Omental fat pad (tissue), 4 donors: ENCODE measurements around the gene APOBEC2. TPM values are rescaled to one million over a fixed set of nuclear protein-coding genes. Genes with fewer than 3 reads are reported as not detected.

Source experiments
- ATAC-seq: fragments of 150-250 bp; one replicate; pipeline ENCODE4 v1.9.1; 2016; ENCODE audit warnings: mild to moderate bottlenecking, moderate library complexity; ENCODE audit not compliant: low FRiP score
- DNase-seq: peaks from one replicate; pipeline ENCODE4 v3.0.0-alpha.2; 2019; ENCODE audit warnings: low spot score
- CTCF ChIP-seq, 3 donors: fragments of 450-650 bp; IDR thresholded peaks; one replicate each; pipeline ENCODE4 v1.5.1; 2016 to 2017; ENCODE audit warnings: antibody characterized with exemption in 3 of 3, mild to moderate bottlenecking in 3 of 3, moderate library complexity in 2 of 3
- total RNA-seq, 4 donors: library from RNA; depleted of rRNA; stranded (reverse); fragments of >200 nt; gene quantifications; one replicate each; pipeline ENCODE4 v1.1.0, GENCODE V29; 2016

Gene APOBEC2
- total RNA-seq, 4 donors from 2014 or later = not detected

- DNase-seq = no peak
- ATAC-seq = peak; percentile 25
- TF ChIP-seq CTCF (IDR thresholded peaks at IDR 0.05) = no peak
These were observed 24.2 kb upstream of the APOBEC2 start for GRCh38 chr6:41028561-41029412.

GRCh38 chr6:41032830-41033229, 20.2 kb upstream of the APOBEC2 start:
- DNase-seq (no peak), ATAC-seq (no peak)
- TF ChIP-seq CTCF (IDR thresholded peaks at IDR 0.05) = no peak

DNA sequence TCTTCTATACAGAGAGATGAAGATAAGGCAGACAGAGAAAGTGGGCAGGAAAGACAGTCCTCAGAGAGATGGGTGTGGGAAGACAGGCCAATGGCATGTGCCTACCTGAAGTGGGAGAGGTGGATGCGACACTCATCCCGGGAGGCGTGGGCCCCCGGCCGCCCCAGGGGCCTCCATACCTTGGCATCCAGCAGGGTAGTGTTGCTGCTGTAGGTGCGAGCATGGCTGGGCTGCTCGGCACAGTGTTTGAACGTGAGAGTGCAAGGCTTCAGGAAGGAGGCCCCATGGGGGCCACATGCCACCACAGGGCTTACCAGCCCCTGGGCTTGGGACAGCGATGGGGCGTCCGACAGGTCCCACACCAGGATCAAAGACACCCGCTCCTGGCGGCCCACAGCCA, 19.2 kb upstream of the APOBEC2 start:
- ATAC-seq (no peak), DNase-seq (no peak)
- no peak for TF ChIP-seq CTCF (IDR thresholded peaks at IDR 0.05)

DNA sequence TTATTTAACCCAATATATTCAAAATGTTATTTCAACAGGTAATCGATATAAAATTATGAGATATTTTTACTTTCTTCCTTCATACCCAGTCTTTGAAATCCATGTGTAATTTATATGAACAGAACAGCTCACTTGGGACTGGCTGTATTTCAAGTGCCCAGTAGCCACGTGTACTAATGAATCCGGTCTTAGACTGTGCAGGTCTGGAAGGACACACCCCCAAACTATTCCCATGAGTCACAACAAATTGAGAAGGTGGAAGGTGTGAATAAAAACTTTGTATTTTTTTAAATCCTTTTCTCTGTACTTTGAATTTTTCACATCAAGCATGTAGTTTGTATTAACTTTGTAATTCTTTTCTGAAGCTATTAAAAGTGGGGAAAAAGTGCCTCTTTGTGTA, 16.8 kb upstream of the APOBEC2 start:
- no peak for ATAC-seq

GRCh38 chr6:41036601-41037000, 16.4 kb upstream of the APOBEC2 start:
- DNase-seq (no peak), ATAC-seq (no peak)
- TF ChIP-seq CTCF (IDR thresholded peaks at IDR 0.05) = no peak

More for the DNA sequence above, 16.8 kb upstream of the APOBEC2 start:
- no peak for TF ChIP-seq CTCF (IDR thresholded peaks at IDR 0.05)
- DNase-seq = no peak

- TF ChIP-seq CTCF (IDR thresholded peaks at IDR 0.05) = no peak
- DNase-seq = no peak
- no peak for ATAC-seq
These were observed 15.7 kb upstream of the APOBEC2 start for GRCh38 chr6:41037107-41037900.
